HT1080 (cell line): ENCODE measurements around the gene MYLK3. TPM values are rescaled to one million over a fixed set of nuclear protein-coding genes. Genes with fewer than 3 reads are reported as not detected.
A peak's percentile ranks its signal among the peaks of the same experiment; 100 is the strongest.
"Not testable (repeated sequence)": the region's sequence is repeated elsewhere in the genome, so short reads cannot be mapped to it uniquely, and the experiment has no call there.

Experiments
- DNase-seq: peaks from one replicate; pipeline ENCODE4 v3.0.0-alpha.2; 2015; ENCODE audit warnings: low read depth
- polyA plus RNA-seq, 2 experiments: library from polyadenylated mRNA; depleted of rRNA; stranded (reverse); fragments of >200 nt; gene quantifications; 2 replicates each; pipeline ENCODE4 v1.2.3, GENCODE V29; 2015
- total RNA-seq: library from RNA; depleted of rRNA; stranded (reverse); fragments of >200 nt; shearing (Covaris generic); gene quantifications from 2 replicates; pipeline ENCODE4 v1.2.3, GENCODE V29; 2014; rRNA removed

The MYLK3 gene
- 0.17 and 0.19 TPM in 2 replicates for total RNA-seq
- 0.09 and 0.11 TPM in 2 replicates for polyA plus RNA-seq (2015; cell fraction: cytosol; rRNA removed)
- polyA plus RNA-seq (2015; cell fraction: nucleus; rRNA removed), result 0.07 and 0.22 TPM in 2 replicates

GRCh38 chr16:46747777-46748651, at the start of gene MYLK3:
Gene MYLK3 (minus strand): TSS chr16:46748344. CDS start chr16:46748193, 151 bp downstream.
- DNase-seq, result no peak

GRCh38 chr16:46797501-46797900, 49.4 kb upstream of the MYLK3 start:
- no peak for DNase-seq

GRCh38 chr16:46796764-46797269, 48.7 kb upstream of the MYLK3 start:
- no peak for DNase-seq

GRCh38 chr16:46793841-46794240, 45.7 kb upstream of the MYLK3 start:
- no peak for DNase-seq

GRCh38 chr16:46790599-46791270, 42.6 kb upstream of the MYLK3 start:
- DNase-seq, result no peak

GRCh38 chr16:46789499-46790414, 41.6 kb upstream of the MYLK3 start:
- DNase-seq, result peak; percentile 56

- no peak for DNase-seq
These were observed 40.8 kb upstream of the MYLK3 start for GRCh38 chr16:46788891-46789474.

GRCh38 chr16:46787909-46788308, 39.8 kb upstream of the MYLK3 start:
- DNase-seq, result no peak

- no peak for DNase-seq
These were observed 37.1 kb upstream of the MYLK3 start for GRCh38 chr16:46785076-46785845.

- DNase-seq, result not testable (repeated sequence)
These were observed 36.4 kb upstream of the MYLK3 start for GRCh38 chr16:46784569-46784968.

- DNase-seq, result no peak
These were observed 35.7 kb upstream of the MYLK3 start for GRCh38 chr16:46783800-46784199.

GRCh38 chr16:46782320-46782719, 34.2 kb upstream of the MYLK3 start:
- DNase-seq, result no peak

GRCh38 chr16:46777804-46778203, 29.7 kb upstream of the MYLK3 start:
- no peak for DNase-seq

GRCh38 chr16:46775214-46775613, 27.1 kb upstream of the MYLK3 start:
- no peak for DNase-seq

GRCh38 chr16:46774743-46775177, 26.6 kb upstream of the MYLK3 start:
- DNase-seq, result no peak

GRCh38 chr16:46772463-46772862, 24.3 kb upstream of the MYLK3 start:
- DNase-seq, result no peak

- DNase-seq, result no peak
These were observed 20.7 kb upstream of the MYLK3 start for GRCh38 chr16:46768809-46769208.

GRCh38 chr16:46765050-46765449, 16.9 kb upstream of the MYLK3 start:
- peak; percentile 64 for DNase-seq

GRCh38 chr16:46763147-46763546, 15.0 kb upstream of the MYLK3 start:
- DNase-seq, result no peak

- no peak for DNase-seq
These were observed 14.4 kb upstream of the MYLK3 start for GRCh38 chr16:46762583-46762982.
